A549 (cell line): Measurements from ENCODE around the gene CNOT1. TPM values are rescaled to one million over a fixed set of nuclear protein-coding genes. Genes with fewer than 3 reads are reported as not detected.

Experiments used
- ATAC-seq, 2 experiments: fragments of 200-7000 bp in 1 of 2; fragments of >200 bp in 1 of 2; cut with Nextera tagmentation in 1 of 2; cut with Tn5 transposase in 1 of 2; 3 replicates each; pipeline versions ENCODE4 v1.8.0 to v1.9.1; 2018 to 2020; ENCODE audit warnings: mild to moderate bottlenecking in 1 of 2, moderate library complexity in 1 of 2
- CTCF ChIA-PET: fragments of 300-600 bp; sonication (Branson Sonifier 250); formaldehyde crosslinking; extraction: SDS; loops from one replicate; lab custom pipeline; 2021; ENCODE audit warnings: antibody characterized with exemption, inconsistent platforms; lab: Yijun Ruan, JAX
- POLR2A ChIA-PET: fragments of 350-600 bp; formaldehyde crosslinking; extraction: SDS; loops from one replicate; lab custom pipeline; 2021; ENCODE audit warnings: antibody characterized with exemption, inconsistent platforms; lab: Yijun Ruan, JAX
- DNase-seq, 2 experiments: peaks; one replicate each; pipeline versions ENCODE4 v3.0.0 to v3.0.0-alpha.2; 2011 to 2016; ENCODE audit warnings: low read depth in 1 of 2, low spot score in 1 of 2
- FAIRE-seq: peaks from 2 replicates; lab custom pipeline; 2011; peaks lifted over from hg19 to GRCh38; lab: Jason Lieb, UNC
- H3K27ac ChIP-seq, 2 experiments: fragments of >200 bp; sonication (Bioruptor Twin); formaldehyde crosslinking; 3 replicates each; pipeline ENCODE4 v1.5.1; 2016 to 2017
- H3K4me1 ChIP-seq: fragments of >200 bp; sonication (Bioruptor Twin); formaldehyde crosslinking; 3 replicates; pipeline ENCODE4 v1.6.1; 2016
- H3K4me2 ChIP-seq: fragments of >200 bp; sonication (Bioruptor Twin); formaldehyde crosslinking; 3 replicates; pipeline ENCODE4 v1.6.1; 2016
- H3K4me3 ChIP-seq: fragments of >200 bp; sonication (Bioruptor Twin); formaldehyde crosslinking; 3 replicates; pipeline ENCODE4 v1.5.1; 2016
- H3K9me3 ChIP-seq: fragments of >200 bp; sonication (Bioruptor Twin); formaldehyde crosslinking; 3 replicates; pipeline ENCODE4 v1.6.1; 2016
- CTCF ChIP-seq: fragments of >200 bp; sonication (Bioruptor Twin); formaldehyde crosslinking; IDR thresholded peaks from 3 replicates; pipeline ENCODE4 v1.5.1; 2016
- EHMT2 ChIP-seq: fragments of 200-600 bp; sonication (generic); IDR thresholded peaks from 2 replicates; pipeline ENCODE4 v1.6.1; 2016; ENCODE audit warnings: antibody characterized with exemption, low read depth, mild to moderate bottlenecking, moderate library complexity
- ELK1 ChIP-seq: fragments of 150-350 bp; IDR thresholded peaks from 2 replicates; pipeline ENCODE4 v1.6.1; 2014; ENCODE audit warnings: low read depth, mild to moderate bottlenecking, low read length
- FOXS1 ChIP-seq: fragments of 250-450 bp; sonication (Bioruptor Pico); IDR thresholded peaks from 2 replicates; pipeline ENCODE4 v1.5.0; 2020; ENCODE audit warnings: mild to moderate bottlenecking, moderate library complexity
- JUN ChIP-seq, 2 experiments: fragments of >200 bp; sonication (Bioruptor Twin); formaldehyde crosslinking; IDR thresholded peaks; 2 replicates in 1 of 2; 3 replicates in 1 of 2; pipeline ENCODE4 v1.6.1; 2016 to 2017
- JUNB ChIP-seq: fragments of >200 bp; sonication (Bioruptor Twin); formaldehyde crosslinking; IDR thresholded peaks from 2 replicates; pipeline ENCODE4 v1.6.1; 2016
- MAFK ChIP-seq: fragments of 450-650 bp; IDR thresholded peaks from 2 replicates; pipeline ENCODE4 v1.6.1; 2014; ENCODE audit not compliant: partially characterized antibody
- MAX ChIP-seq: IDR thresholded peaks from 2 replicates; pipeline ENCODE4 v1.6.1; 2012
- NR3C1 ChIP-seq: fragments of >200 bp; sonication (Bioruptor Twin); formaldehyde crosslinking; IDR thresholded peaks from 3 replicates; pipeline ENCODE4 v1.6.1; 2017
- PHF8 ChIP-seq: fragments of 200-600 bp; sonication (generic); IDR thresholded peaks from 2 replicates; pipeline ENCODE4 v1.6.1; 2016; ENCODE audit warnings: low read depth, mild to moderate bottlenecking, antibody characterized with exemption, moderate library complexity, borderline replicate concordance
- POLR2AphosphoS2 ChIP-seq: conservative IDR thresholded peaks from 2 replicates; pipeline ENCODE4 v1.6.1; 2012; ENCODE audit warnings: low read length, improper control_type of control experiment, inconsistent platforms
- RCOR1 ChIP-seq: fragments of 150-350 bp; IDR thresholded peaks from 2 replicates; pipeline ENCODE4 v1.6.1; 2014; ENCODE audit warnings: antibody characterized with exemption, low read length, low read depth
- REST ChIP-seq: fragments of 200-600 bp; sonication (generic); IDR thresholded peaks from 2 replicates; pipeline ENCODE4 v1.6.1; 2016; ENCODE audit warnings: antibody characterized with exemption, mild to moderate bottlenecking, moderate library complexity
- RNF2 ChIP-seq: fragments of 200-600 bp; sonication (generic); IDR thresholded peaks from 2 replicates; pipeline ENCODE4 v1.6.1; 2016; ENCODE audit warnings: low read depth, mild to moderate bottlenecking, antibody characterized with exemption, moderate library complexity, borderline replicate concordance
- ZC3H11A ChIP-seq: fragments of 450-650 bp; IDR thresholded peaks from 2 replicates; pipeline ENCODE4 v1.6.1; 2014; ENCODE audit warnings: antibody characterized with exemption, mild to moderate bottlenecking
- ZFP36 ChIP-seq: fragments of 450-650 bp; IDR thresholded peaks from 2 replicates; pipeline ENCODE4 v1.6.1; 2014; ENCODE audit warnings: borderline replicate concordance; ENCODE audit not compliant: partially characterized antibody
- ZNF302 ChIP-seq: fragments of 250-450 bp; sonication (Bioruptor Pico); IDR thresholded peaks from 2 replicates; pipeline ENCODE4 v1.9.0; 2021; ENCODE audit warnings: inconsistent platforms, mild to moderate bottlenecking, moderate library complexity
- ZSCAN20 ChIP-seq: fragments of 250-450 bp; sonication (Bioruptor Pico); IDR thresholded peaks from 2 replicates; pipeline ENCODE4 v1.8.0; 2022; ENCODE audit warnings: mild to moderate bottlenecking, moderate library complexity
- WGBS: methylation state at CpG from one replicate; pipeline ENCODE4 v1.1.6; 2017; ENCODE audit errors: missing lambda C conversion rate; 5-methylcytosine and 5-hydroxymethylcytosine counted together
- polyA plus RNA-seq, 4 experiments: library from polyadenylated mRNA; depleted of rRNA in 3 of 4; stranded (reverse); fragments of >200 nt; fragmentation: RNase III in 1 of 4; extraction: RNeasy Plus Mini Kit Qiagen cat#74134 plus additional on column Dnase treatment in 1 of 4; gene quantifications; 2 replicates in 3 of 4; 3 replicates in 1 of 4; pipeline ENCODE4 v1.2.3, GENCODE V29; 2011 to 2017

The CNOT1 gene
- polyA plus RNA-seq, 2 of the 4 experiments (the other 2 are of a cell fraction) = 119 to 226 TPM

GRCh38 chr16:58510776-58511628 is 118.6 kb downstream of the CNOT1 start (continued):
- TF ChIP-seq JUNB (no peak), ZC3H11A (no peak), ZFP36 (no peak), RNF2 (no peak)

- TF ChIP-seq NR3C1 = no peak
- no peak for TF ChIP-seq EHMT2
- no peak for TF ChIP-seq CTCF
- TF ChIP-seq RCOR1 = no peak
- TF ChIP-seq MAX = no peak
- no peak for TF ChIP-seq FOXS1 (CRISPR knock-in tag)
- no peak for TF ChIP-seq POLR2AphosphoS2
- TF ChIP-seq PHF8 = no peak
- no peak for TF ChIP-seq ELK1
- TF ChIP-seq JUNB = no peak
- TF ChIP-seq MAFK = no peak
- TF ChIP-seq ZNF302 (CRISPR knock-in tag) = no peak
- TF ChIP-seq ZC3H11A = no peak
- TF ChIP-seq ZSCAN20 (CRISPR knock-in tag) = no peak
- no peak for TF ChIP-seq JUN (IDR thresholded peaks at IDR 0.05)
- TF ChIP-seq REST = no peak
- 0 out of 3 replicates have a peak, but pooled peaks cover 7% of the 10 kb centered on the region for H3K4me1 ChIP-seq
- CTCF ChIA-PET = interaction anchor here (2.0 to 8.1 kb wide), 5 partner anchors 12 to 152 kb away, joined by 6 to 110 read pairs (median 43); partner anchors contain the start of gene NDRG4
- FAIRE-seq (no peak), ATAC-seq (no peak), DNase-seq (no peak)
- H3K4me2 ChIP-seq = no peak overlapping the region
- H3K27ac ChIP-seq = no peak overlapping the region
- no peak overlapping the region for H3K4me3 ChIP-seq
- no peaks in the 10 kb centered on the region for H3K9me3 ChIP-seq
- POLR2A ChIA-PET = interaction anchor here (0.6 kb wide), 1 partner anchor 152 kb away, joined by 4 read pairs; no protein-coding TSS in a partner anchor
- 94% methylated on average over 18 of the region's 18 CpGs for WGBS
Measured at GRCh38 chr16:58510097-58510775, 119.4 kb downstream of the CNOT1 start.
